ENCODE measurements around the gene DNAH3. TPM values are rescaled to one million over a fixed set of nuclear protein-coding genes. Genes with fewer than 3 reads are reported as not detected.
"Not testable (repeated sequence)": the region's sequence is repeated elsewhere in the genome, so short reads cannot be mapped to it uniquely, and the experiment has no call there.

The DNAH3 gene
- total RNA-seq, 1 experiment from 2014 or later, result 0.90 TPM

- no peaks in the 10 kb centered on the region for H3K27me3 ChIP-seq (ENCODE audit: control insufficient read depth, insufficient read depth, low read length)
- H3K36me3 ChIP-seq (replicated peaks; ENCODE audit: control insufficient read depth, insufficient read depth, low read length), result no peaks in the 10 kb centered on the region
- no peak overlapping the region for H3K4me3 ChIP-seq (ENCODE audit: insufficient read depth, low read depth, low read length)
- DNase-seq, result no peak
Observed at GRCh38 chr16:21076186-21076883, 74.3 kb downstream of the DNAH3 start.

- Histone ChIP-seq H3K4me3 (ENCODE audit: insufficient read depth, low read depth, low read length) (no peak overlapping the region), H3K36me3 (replicated peaks; ENCODE audit: control insufficient read depth, insufficient read depth, low read length) (no peaks in the 10 kb centered on the region), H3K27me3 (ENCODE audit: control insufficient read depth, insufficient read depth, low read length) (no peaks in the 10 kb centered on the region)
- no peak for DNase-seq
Observed at GRCh38 chr16:21075252-21075651, 75.4 kb downstream of the DNAH3 start.

DNA sequence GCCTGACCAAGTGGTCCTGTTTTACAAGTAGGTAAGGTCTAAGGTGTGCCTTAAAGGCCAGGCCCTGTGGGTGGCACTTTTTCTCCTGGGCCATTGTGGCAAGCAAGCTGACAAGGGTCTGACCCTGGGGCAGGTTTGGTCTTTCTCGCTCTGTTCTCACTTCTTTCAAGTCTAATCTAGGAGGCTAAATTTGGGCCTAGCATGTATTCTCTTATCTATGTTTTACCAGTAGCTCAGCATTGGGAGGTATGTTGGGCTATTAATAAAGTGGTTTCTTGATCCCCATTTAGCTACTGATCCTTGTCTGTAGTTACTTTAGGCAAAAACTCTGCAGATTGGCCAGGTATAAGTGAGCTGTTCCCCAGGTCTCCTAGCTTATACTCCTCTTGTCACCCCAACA is 77.7 kb downstream of the DNAH3 start:
- DNase-seq, result no peak
- Histone ChIP-seq H3K36me3 (replicated peaks; ENCODE audit: control insufficient read depth, insufficient read depth, low read length) (no peaks in the 10 kb centered on the region), H3K4me3 (ENCODE audit: insufficient read depth, low read depth, low read length) (no peak overlapping the region), H3K27me3 (ENCODE audit: control insufficient read depth, insufficient read depth, low read length) (no peaks in the 10 kb centered on the region)

GRCh38 chr16:21071741-21072140 is 78.9 kb downstream of the DNAH3 start:
- no peak for DNase-seq
- Histone ChIP-seq H3K27me3 (ENCODE audit: control insufficient read depth, insufficient read depth, low read length) (no peaks in the 10 kb centered on the region), H3K36me3 (replicated peaks; ENCODE audit: control insufficient read depth, insufficient read depth, low read length) (no peaks in the 10 kb centered on the region), H3K4me3 (ENCODE audit: insufficient read depth, low read depth, low read length) (no peak overlapping the region)

DNA sequence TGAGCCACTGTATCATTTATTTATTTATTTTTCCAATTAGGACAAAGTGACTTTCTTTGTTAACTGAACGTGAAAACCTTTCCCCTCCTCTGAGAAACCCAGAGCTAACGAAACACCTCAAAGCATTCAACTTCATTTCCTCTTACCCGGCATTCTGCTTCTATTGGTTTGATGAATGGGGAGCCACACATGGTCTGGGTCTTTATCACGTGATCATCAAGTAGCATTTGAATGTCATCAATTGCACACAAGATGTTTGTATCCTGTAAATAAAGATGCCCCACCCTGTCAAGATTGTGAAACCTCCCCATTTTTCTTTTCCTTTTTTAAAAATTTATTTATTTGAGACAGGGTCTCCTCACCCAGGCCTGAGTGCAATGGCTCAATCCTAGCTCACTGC is 80.1 kb downstream of the DNAH3 start:
- no peaks in the 10 kb centered on the region for H3K27me3 ChIP-seq (ENCODE audit: control insufficient read depth, insufficient read depth, low read length)
- H3K4me3 ChIP-seq (ENCODE audit: insufficient read depth, low read depth, low read length), result no peak overlapping the region
- H3K36me3 ChIP-seq (replicated peaks; ENCODE audit: control insufficient read depth, insufficient read depth, low read length), result no peaks in the 10 kb centered on the region
- no peak for DNase-seq

- DNase-seq, result no peak
- no peaks in the 10 kb centered on the region for H3K27me3 ChIP-seq (ENCODE audit: control insufficient read depth, insufficient read depth, low read length)
- no peaks in the 10 kb centered on the region for H3K36me3 ChIP-seq (replicated peaks; ENCODE audit: control insufficient read depth, insufficient read depth, low read length)
- H3K4me3 ChIP-seq (ENCODE audit: insufficient read depth, low read depth, low read length), result no peak overlapping the region
Observed at GRCh38 chr16:21069986-21070385, 80.7 kb downstream of the DNAH3 start.

- Histone ChIP-seq H3K4me3 (ENCODE audit: insufficient read depth, low read depth, low read length) (no peak overlapping the region), H3K27me3 (ENCODE audit: control insufficient read depth, insufficient read depth, low read length) (no peaks in the 10 kb centered on the region), H3K36me3 (replicated peaks; ENCODE audit: control insufficient read depth, insufficient read depth, low read length) (no peaks in the 10 kb centered on the region)
- DNase-seq, result no peak
Observed at GRCh38 chr16:21064203-21064602, 86.4 kb downstream of the DNAH3 start.

DNA sequence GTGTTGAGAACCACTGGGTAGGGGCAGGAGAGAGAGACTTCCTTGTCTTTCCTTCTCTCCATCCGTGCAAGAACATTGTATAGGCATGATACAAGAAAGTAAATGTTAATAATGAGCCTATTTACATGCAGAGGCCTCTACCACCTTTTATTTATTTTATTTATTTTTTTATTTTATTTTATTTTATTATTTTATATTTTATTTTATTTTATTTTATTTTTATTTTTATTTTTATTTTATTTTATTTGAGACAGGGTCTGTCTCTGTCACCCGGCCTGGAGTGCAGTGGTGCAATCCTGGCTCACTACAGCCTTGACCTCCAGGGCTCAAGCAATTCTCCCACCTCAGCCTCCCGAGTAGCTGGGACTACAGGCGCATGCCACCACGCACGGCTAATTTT is 87.3 kb downstream of the DNAH3 start:
- H3K27me3 ChIP-seq (ENCODE audit: control insufficient read depth, insufficient read depth, low read length); H3K4me3 ChIP-seq (ENCODE audit: insufficient read depth, low read depth, low read length); H3K36me3 ChIP-seq (replicated peaks; ENCODE audit: control insufficient read depth, insufficient read depth, low read length); DNase-seq: not testable (repeated sequence)

GRCh38 chr16:21060027-21060510 is 90.6 kb downstream of the DNAH3 start:
- H3K4me3 ChIP-seq (ENCODE audit: insufficient read depth, low read depth, low read length), result no peak overlapping the region
- DNase-seq, result no peak
- H3K36me3 ChIP-seq (replicated peaks; ENCODE audit: control insufficient read depth, insufficient read depth, low read length), result no peaks in the 10 kb centered on the region
- H3K27me3 ChIP-seq (ENCODE audit: control insufficient read depth, insufficient read depth, low read length), result no peaks in the 10 kb centered on the region

- no peak for DNase-seq
- Histone ChIP-seq H3K4me3 (ENCODE audit: insufficient read depth, low read depth, low read length) (no peak overlapping the region), H3K36me3 (replicated peaks; ENCODE audit: control insufficient read depth, insufficient read depth, low read length) (no peaks in the 10 kb centered on the region), H3K27me3 (ENCODE audit: control insufficient read depth, insufficient read depth, low read length) (no peaks in the 10 kb centered on the region)
Observed at GRCh38 chr16:21057875-21058274, 92.8 kb downstream of the DNAH3 start.

DNA sequence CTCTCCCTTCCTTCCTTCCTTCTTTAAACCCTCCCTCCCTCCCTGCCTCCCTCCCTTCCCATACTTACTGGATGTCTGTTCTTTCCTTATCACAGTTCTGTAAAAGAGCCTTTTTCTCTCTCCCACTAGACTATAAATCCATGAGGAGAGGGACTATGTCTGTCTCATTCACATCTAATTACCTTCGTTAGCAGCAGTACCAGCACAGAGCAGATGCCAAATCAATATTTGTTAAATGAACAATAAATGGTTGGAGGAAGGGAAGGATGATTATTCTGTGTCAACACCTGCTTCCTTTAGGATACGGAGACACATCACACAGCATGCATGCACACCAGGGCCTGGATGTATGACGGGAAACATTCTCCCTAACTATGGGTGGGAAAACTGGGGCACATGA is 94.2 kb downstream of the DNAH3 start:
- no peak for DNase-seq
- no peaks in the 10 kb centered on the region for H3K36me3 ChIP-seq (replicated peaks; ENCODE audit: control insufficient read depth, insufficient read depth, low read length)
- H3K27me3 ChIP-seq (ENCODE audit: control insufficient read depth, insufficient read depth, low read length), result no peaks in the 10 kb centered on the region
- no peak overlapping the region for H3K4me3 ChIP-seq (ENCODE audit: insufficient read depth, low read depth, low read length)

DNA sequence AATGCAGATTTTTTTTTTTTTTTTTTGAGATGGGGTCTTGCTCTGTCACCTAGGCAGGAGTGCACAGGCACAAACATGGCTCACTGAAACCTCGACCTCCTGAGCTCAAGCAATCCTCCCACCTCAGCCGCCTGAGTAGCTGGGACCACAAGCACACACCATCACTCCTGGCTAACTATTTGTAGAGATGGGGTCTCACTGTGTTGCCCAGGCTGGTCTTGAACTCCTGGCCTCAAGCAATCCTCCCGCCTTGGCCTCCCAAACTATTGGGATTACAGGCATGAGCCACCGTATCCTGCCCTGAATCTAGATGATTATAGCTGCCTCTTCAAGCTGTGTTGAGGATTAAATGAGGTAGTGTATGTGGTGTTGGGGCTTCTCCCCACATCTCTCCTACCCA is 94.9 kb downstream of the DNAH3 start:
- not testable (repeated sequence) for H3K4me3 ChIP-seq (ENCODE audit: insufficient read depth, low read depth, low read length); H3K36me3 ChIP-seq (replicated peaks; ENCODE audit: control insufficient read depth, insufficient read depth, low read length); DNase-seq; H3K27me3 ChIP-seq (ENCODE audit: control insufficient read depth, insufficient read depth, low read length)

- DNase-seq, result no peak
- no peaks in the 10 kb centered on the region for H3K27me3 ChIP-seq (ENCODE audit: control insufficient read depth, insufficient read depth, low read length)
- H3K36me3 ChIP-seq (replicated peaks; ENCODE audit: control insufficient read depth, insufficient read depth, low read length), result no peaks in the 10 kb centered on the region
- no peak overlapping the region for H3K4me3 ChIP-seq (ENCODE audit: insufficient read depth, low read depth, low read length)
Observed at GRCh38 chr16:21053590-21053989, 97.1 kb downstream of the DNAH3 start.

DNA sequence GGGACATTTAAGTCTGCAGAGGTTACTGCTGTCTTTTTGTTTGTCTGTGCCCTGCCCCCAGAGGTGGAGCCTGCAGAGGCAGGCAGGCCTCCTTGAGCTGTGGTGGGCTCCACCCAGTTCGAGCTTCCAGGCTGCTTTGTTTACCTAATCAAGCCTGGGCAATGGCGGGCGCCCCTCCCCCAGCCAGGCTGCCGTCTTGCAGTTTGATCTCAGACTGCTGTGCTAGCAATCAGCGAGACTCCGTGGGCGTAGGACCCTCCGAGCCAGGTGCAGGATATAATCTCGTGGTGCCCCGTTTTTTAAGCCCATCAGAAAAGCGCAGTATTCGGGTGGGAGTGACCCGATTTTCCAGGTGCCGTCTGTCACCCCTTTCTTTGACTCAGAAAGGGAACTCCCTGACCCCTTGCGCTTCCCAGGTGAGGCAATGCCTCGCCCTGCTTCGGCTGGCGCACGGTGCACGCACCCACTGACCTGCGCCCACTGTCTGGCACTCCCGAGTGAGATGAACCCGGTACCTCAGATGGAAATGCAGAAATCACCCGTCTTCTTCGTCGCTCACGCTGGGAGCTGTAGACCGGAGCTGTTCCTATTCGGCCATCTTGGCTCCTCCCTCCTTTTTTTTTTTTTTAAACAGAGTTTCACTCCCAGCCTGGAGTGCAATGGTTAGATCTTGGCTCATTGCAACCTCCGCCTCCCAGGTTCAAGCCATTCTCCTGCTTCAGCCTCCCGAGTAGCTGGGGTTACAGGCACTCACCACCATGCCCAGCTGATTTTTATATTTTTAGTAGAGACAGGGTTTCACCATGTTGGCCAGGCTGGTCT is 102.3 kb downstream of the DNAH3 start:
- not testable (repeated sequence) for H3K36me3 ChIP-seq (replicated peaks; ENCODE audit: control insufficient read depth, insufficient read depth, low read length); H3K27me3 ChIP-seq (ENCODE audit: control insufficient read depth, insufficient read depth, low read length); H3K4me3 ChIP-seq (ENCODE audit: insufficient read depth, low read depth, low read length)

GRCh38 chr16:21038197-21038596 is 112.4 kb downstream of the DNAH3 start:
- Histone ChIP-seq H3K36me3 (replicated peaks; ENCODE audit: control insufficient read depth, insufficient read depth, low read length) (no peaks in the 10 kb centered on the region), H3K27me3 (ENCODE audit: control insufficient read depth, insufficient read depth, low read length) (no peaks in the 10 kb centered on the region), H3K4me3 (ENCODE audit: insufficient read depth, low read depth, low read length) (no peak overlapping the region)
- no peak for DNase-seq

More for the DNA sequence above, 102.3 kb downstream of the DNAH3 start:
- DNase-seq, result not testable (repeated sequence)

Measured in H7 (cell line).